ENCODE results near the gene HS6ST2. TPM values are rescaled to one million over a fixed set of nuclear protein-coding genes. Genes with fewer than 3 reads are reported as not detected.

The HS6ST2 gene
- total and polyA plus RNA-seq, 4 donors, result under 0.01 to 1.4 (median 0.01) TPM; not detected in 1

DNA sequence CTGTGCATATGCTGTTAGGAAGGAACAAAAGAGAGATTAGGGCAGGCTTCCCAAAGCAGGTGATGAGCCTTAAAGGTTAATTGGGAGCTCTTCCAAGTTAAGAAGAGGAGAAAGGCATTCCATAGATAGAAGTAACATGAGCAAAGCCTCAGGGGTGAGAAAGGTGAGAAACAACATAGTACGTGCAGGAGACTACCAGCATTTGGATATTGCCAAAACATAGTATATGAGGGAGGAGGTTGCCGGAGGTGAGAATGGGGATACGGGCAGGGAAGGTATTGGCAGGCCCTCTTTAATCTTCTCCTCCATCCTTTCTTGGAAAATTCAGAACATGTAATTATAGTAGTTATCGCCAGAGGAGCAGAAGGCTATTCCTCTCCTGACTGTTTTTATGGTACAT is 373.5 kb downstream of the HS6ST2 start:
- Histone ChIP-seq H3K27ac (ENCODE audit: low read depth in 1 of 2, low read length in 2 of 2) (no peak overlapping the region), H3K9me3 (ENCODE audit: control insufficient read depth in 4 of 4, low read length in 3 of 4) (no peaks in the 10 kb centered on the region), H3K4me1 (ENCODE audit: control insufficient read depth in 4 of 4, insufficient read depth in 4 of 4, low read length in 3 of 4) (no peaks in the 10 kb centered on the region), H3K36me3 (ENCODE audit: control insufficient read depth in 4 of 4, insufficient read depth in 3 of 4, low read depth in 1 of 4, low read length in 3 of 4) (no peaks in the 10 kb centered on the region), H3K9ac (ENCODE audit: low read depth in 1 of 2, low read length in 2 of 2) (no peak overlapping the region), H3K27me3 (ENCODE audit: control insufficient read depth in 4 of 4, insufficient read depth in 4 of 4, low read length in 3 of 4) (peaks cover 0 to 8% (median 0%) of the 10 kb centered on the region in 4 donors), H3K4me3 (ENCODE audit: low read depth in 1 of 3, low read length in 3 of 3) (no peak overlapping the region)
- TF ChIP-seq RXRA (IDR thresholded peaks at IDR 0.05) (no peak), SP1 (IDR thresholded peaks at IDR 0.05) (no peak), FOXA1 (IDR thresholded peaks at IDR 0.05) (no peak), GABPA (IDR thresholded peaks at IDR 0.05 in 1 of 2, conservative IDR thresholded peaks at IDR 0.05 in 1 of 2) (no peak), FOXA2 (IDR thresholded peaks at IDR 0.05) (no peak), HNF4A (conservative IDR thresholded peaks at IDR 0.05) (no peak), RAD21 (IDR thresholded peaks at IDR 0.05) (no peak), EGR1 (IDR thresholded peaks at IDR 0.05; ENCODE audit: low read depth in 2 of 2) (no peak), JUND (IDR thresholded peaks at IDR 0.05) (no peak), HNF4G (IDR thresholded peaks at IDR 0.05) (no peak), YY1 (IDR thresholded peaks at IDR 0.05) (no peak), NR2F2 (IDR thresholded peaks at IDR 0.05) (no peak), TAF1 (conservative IDR thresholded peaks at IDR 0.05) (no peak)
- TF ChIP-seq, protein P1, sequence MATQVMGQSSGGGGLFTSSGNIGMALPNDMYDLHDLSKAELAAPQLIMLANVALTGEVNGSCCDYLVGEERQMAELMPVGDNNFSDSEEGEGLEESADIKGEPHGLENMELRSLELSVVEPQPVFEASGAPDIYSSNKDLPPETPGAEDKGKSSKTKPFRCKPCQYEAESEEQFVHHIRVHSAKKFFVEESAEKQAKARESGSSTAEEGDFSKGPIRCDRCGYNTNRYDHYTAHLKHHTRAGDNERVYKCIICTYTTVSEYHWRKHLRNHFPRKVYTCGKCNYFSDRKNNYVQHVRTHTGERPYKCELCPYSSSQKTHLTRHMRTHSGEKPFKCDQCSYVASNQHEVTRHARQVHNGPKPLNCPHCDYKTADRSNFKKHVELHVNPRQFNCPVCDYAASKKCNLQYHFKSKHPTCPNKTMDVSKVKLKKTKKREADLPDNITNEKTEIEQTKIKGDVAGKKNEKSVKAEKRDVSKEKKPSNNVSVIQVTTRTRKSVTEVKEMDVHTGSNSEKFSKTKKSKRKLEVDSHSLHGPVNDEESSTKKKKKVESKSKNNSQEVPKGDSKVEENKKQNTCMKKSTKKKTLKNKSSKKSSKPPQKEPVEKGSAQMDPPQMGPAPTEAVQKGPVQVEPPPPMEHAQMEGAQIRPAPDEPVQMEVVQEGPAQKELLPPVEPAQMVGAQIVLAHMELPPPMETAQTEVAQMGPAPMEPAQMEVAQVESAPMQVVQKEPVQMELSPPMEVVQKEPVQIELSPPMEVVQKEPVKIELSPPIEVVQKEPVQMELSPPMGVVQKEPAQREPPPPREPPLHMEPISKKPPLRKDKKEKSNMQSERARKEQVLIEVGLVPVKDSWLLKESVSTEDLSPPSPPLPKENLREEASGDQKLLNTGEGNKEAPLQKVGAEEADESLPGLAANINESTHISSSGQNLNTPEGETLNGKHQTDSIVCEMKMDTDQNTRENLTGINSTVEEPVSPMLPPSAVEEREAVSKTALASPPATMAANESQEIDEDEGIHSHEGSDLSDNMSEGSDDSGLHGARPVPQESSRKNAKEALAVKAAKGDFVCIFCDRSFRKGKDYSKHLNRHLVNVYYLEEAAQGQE (IDR thresholded peaks at IDR 0.05), result no peak
- TF ChIP-seq, protein P2, sequence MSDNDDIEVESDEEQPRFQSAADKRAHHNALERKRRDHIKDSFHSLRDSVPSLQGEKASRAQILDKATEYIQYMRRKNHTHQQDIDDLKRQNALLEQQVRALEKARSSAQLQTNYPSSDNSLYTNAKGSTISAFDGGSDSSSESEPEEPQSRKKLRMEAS (IDR thresholded peaks at IDR 0.05), result no peak
- TF ChIP-seq, protein P3, sequence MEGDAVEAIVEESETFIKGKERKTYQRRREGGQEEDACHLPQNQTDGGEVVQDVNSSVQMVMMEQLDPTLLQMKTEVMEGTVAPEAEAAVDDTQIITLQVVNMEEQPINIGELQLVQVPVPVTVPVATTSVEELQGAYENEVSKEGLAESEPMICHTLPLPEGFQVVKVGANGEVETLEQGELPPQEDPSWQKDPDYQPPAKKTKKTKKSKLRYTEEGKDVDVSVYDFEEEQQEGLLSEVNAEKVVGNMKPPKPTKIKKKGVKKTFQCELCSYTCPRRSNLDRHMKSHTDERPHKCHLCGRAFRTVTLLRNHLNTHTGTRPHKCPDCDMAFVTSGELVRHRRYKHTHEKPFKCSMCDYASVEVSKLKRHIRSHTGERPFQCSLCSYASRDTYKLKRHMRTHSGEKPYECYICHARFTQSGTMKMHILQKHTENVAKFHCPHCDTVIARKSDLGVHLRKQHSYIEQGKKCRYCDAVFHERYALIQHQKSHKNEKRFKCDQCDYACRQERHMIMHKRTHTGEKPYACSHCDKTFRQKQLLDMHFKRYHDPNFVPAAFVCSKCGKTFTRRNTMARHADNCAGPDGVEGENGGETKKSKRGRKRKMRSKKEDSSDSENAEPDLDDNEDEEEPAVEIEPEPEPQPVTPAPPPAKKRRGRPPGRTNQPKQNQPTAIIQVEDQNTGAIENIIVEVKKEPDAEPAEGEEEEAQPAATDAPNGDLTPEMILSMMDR (IDR thresholded peaks at IDR 0.05; ENCODE audit: low read depth, low read length, missing input control), result no peak
- TF ChIP-seq, protein P4, sequence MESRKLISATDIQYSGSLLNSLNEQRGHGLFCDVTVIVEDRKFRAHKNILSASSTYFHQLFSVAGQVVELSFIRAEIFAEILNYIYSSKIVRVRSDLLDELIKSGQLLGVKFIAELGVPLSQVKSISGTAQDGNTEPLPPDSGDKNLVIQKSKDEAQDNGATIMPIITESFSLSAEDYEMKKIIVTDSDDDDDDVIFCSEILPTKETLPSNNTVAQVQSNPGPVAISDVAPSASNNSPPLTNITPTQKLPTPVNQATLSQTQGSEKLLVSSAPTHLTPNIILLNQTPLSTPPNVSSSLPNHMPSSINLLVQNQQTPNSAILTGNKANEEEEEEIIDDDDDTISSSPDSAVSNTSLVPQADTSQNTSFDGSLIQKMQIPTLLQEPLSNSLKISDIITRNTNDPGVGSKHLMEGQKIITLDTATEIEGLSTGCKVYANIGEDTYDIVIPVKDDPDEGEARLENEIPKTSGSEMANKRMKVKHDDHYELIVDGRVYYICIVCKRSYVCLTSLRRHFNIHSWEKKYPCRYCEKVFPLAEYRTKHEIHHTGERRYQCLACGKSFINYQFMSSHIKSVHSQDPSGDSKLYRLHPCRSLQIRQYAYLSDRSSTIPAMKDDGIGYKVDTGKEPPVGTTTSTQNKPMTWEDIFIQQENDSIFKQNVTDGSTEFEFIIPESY (IDR thresholded peaks at IDR 0.05), result no peak
- TF ChIP-seq, protein P5, sequence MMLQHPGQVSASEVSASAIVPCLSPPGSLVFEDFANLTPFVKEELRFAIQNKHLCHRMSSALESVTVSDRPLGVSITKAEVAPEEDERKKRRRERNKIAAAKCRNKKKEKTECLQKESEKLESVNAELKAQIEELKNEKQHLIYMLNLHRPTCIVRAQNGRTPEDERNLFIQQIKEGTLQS (IDR thresholded peaks at IDR 0.05), result no peak
- WGBS, result 97% methylated on average over 4 of the region's 4 CpGs
- no peak for DNase-seq (ENCODE audit: low spot score)
